ENCODE measurements around the gene RBP2. TPM values are rescaled to one million over a fixed set of nuclear protein-coding genes. Genes with fewer than 3 reads are reported as not detected.

Gene RBP2
- total and polyA plus RNA-seq, 4 donors, result 0.33 to 1.3 (median 1.1) TPM; not detected in 1

- H3K36me3 ChIP-seq (ENCODE audit: control insufficient read depth in 4 of 4, insufficient read depth in 4 of 4, low read length in 4 of 4), result no peaks in the 10 kb centered on the region
- H3K4me1 ChIP-seq (ENCODE audit: control insufficient read depth in 5 of 5, insufficient read depth in 5 of 5, low read length in 5 of 5), result peaks cover 0 to 2% (median 0%) of the 10 kb centered on the region in 5 donors
- no peak overlapping the region for H3K27ac ChIP-seq (ENCODE audit: low read depth in 1 of 2, low read length in 1 of 2)
- DNase-seq (no peak), ATAC-seq (ENCODE audit: insufficient read depth, low FRiP score) (no peak)
- H3K9ac ChIP-seq (ENCODE audit: insufficient read depth in 1 of 2, low read length in 2 of 2), result no peak overlapping the region
- TF ChIP-seq, protein P1, sequence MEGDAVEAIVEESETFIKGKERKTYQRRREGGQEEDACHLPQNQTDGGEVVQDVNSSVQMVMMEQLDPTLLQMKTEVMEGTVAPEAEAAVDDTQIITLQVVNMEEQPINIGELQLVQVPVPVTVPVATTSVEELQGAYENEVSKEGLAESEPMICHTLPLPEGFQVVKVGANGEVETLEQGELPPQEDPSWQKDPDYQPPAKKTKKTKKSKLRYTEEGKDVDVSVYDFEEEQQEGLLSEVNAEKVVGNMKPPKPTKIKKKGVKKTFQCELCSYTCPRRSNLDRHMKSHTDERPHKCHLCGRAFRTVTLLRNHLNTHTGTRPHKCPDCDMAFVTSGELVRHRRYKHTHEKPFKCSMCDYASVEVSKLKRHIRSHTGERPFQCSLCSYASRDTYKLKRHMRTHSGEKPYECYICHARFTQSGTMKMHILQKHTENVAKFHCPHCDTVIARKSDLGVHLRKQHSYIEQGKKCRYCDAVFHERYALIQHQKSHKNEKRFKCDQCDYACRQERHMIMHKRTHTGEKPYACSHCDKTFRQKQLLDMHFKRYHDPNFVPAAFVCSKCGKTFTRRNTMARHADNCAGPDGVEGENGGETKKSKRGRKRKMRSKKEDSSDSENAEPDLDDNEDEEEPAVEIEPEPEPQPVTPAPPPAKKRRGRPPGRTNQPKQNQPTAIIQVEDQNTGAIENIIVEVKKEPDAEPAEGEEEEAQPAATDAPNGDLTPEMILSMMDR (IDR thresholded peaks at IDR 0.05; ENCODE audit: control extremely low read depth, extremely low read depth), result no peak
- no peaks in the 10 kb centered on the region for H3K27me3 ChIP-seq (ENCODE audit: control insufficient read depth in 3 of 3, insufficient read depth in 3 of 3, low read length in 2 of 3)
- no peaks in the 10 kb centered on the region for H3K9me3 ChIP-seq (ENCODE audit: control insufficient read depth in 4 of 4, insufficient read depth in 3 of 4, low read length in 3 of 4)
- H3K4me3 ChIP-seq, result no peak overlapping the region
- WGBS, 2 donors, result 82 to 86% methylated on average over 2 of the region's 2 CpGs
Observed at GRCh38 chr3:139454346-139454745, 22.0 kb downstream of the RBP2 start.

DNA sequence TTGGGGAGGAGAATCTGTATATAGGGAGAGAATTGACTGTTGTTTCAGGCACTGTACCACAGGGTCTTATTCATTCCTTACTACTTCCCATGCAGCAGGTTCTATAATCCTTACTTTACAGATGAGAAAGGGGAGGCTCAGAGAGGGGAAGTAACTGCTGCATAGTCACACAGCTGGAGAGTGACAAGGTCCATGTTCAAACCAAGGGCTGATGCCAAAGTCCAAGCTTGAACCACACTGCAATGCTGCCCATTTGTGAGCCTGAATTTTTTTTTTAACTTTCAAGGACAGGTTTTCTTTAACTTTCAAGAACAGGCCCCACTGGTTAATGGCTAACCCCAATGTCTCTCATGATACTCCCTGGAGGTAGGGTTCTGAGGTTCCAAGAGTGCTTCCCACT is 26.2 kb downstream of the RBP2 start:
- no peaks in the 10 kb centered on the region for H3K36me3 ChIP-seq (ENCODE audit: control insufficient read depth in 4 of 4, insufficient read depth in 4 of 4, low read length in 4 of 4)
- no peaks in the 10 kb centered on the region for H3K4me1 ChIP-seq (ENCODE audit: control insufficient read depth in 5 of 5, insufficient read depth in 5 of 5, low read length in 5 of 5)
- no peak overlapping the region for H3K27ac ChIP-seq (ENCODE audit: low read depth in 1 of 2, low read length in 1 of 2)
- DNase-seq (no peak), ATAC-seq (ENCODE audit: insufficient read depth, low FRiP score) (no peak)
- H3K4me3 ChIP-seq, result no peak overlapping the region
- no peaks in the 10 kb centered on the region for H3K9me3 ChIP-seq (ENCODE audit: control insufficient read depth in 4 of 4, insufficient read depth in 3 of 4, low read length in 3 of 4)
- H3K9ac ChIP-seq (ENCODE audit: insufficient read depth in 1 of 2, low read length in 2 of 2), result no peak overlapping the region
- TF ChIP-seq, protein P1 (IDR thresholded peaks at IDR 0.05; ENCODE audit: control extremely low read depth, extremely low read depth), result no peak
- no peaks in the 10 kb centered on the region for H3K27me3 ChIP-seq (ENCODE audit: control insufficient read depth in 3 of 3, insufficient read depth in 3 of 3, low read length in 2 of 3)

DNA sequence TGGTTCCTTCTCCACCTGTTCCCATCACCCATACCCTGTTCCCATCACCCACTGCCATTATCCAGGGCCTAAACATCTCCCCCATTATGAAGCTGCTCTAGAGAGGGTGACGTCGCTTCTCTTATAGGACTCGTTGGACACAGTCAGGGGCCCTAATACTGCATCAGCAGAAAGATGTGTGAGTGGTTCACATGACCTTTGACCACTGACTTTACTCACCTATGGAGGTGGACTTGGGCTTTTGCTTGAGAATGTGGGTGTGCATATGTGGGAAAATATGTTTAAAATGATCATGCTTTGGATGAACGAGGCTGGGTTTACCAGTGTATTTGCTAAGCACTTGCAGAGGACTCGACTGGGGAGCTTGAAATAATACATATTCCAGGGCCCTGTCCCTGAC is 26.8 kb downstream of the RBP2 start:
- TF ChIP-seq, protein P1 (IDR thresholded peaks at IDR 0.05; ENCODE audit: control extremely low read depth, extremely low read depth), result no peak
- H3K27me3 ChIP-seq (ENCODE audit: control insufficient read depth in 3 of 3, insufficient read depth in 3 of 3, low read length in 2 of 3), result no peaks in the 10 kb centered on the region
- 89 to 90% methylated on average over 5 of the region's 5 CpGs for WGBS, 2 donors
- H3K9me3 ChIP-seq (ENCODE audit: control insufficient read depth in 4 of 4, insufficient read depth in 3 of 4, low read length in 3 of 4), result no peaks in the 10 kb centered on the region
- no peak overlapping the region for H3K27ac ChIP-seq (ENCODE audit: low read depth in 1 of 2, low read length in 1 of 2)
- no peaks in the 10 kb centered on the region for H3K4me1 ChIP-seq (ENCODE audit: control insufficient read depth in 5 of 5, insufficient read depth in 5 of 5, low read length in 5 of 5)
- H3K4me3 ChIP-seq, result no peak overlapping the region
- no peak overlapping the region for H3K9ac ChIP-seq (ENCODE audit: insufficient read depth in 1 of 2, low read length in 2 of 2)
- ATAC-seq (ENCODE audit: insufficient read depth, low FRiP score) (no peak), DNase-seq (no peak)
- H3K36me3 ChIP-seq (ENCODE audit: control insufficient read depth in 4 of 4, insufficient read depth in 4 of 4, low read length in 4 of 4), result no peaks in the 10 kb centered on the region

- 81 to 86% methylated on average over 3 of the region's 3 CpGs for WGBS, 2 donors
- Histone ChIP-seq H3K4me3 (no peak overlapping the region), H3K9ac (ENCODE audit: insufficient read depth in 1 of 2, low read length in 2 of 2) (no peak overlapping the region), H3K27ac (ENCODE audit: low read depth in 1 of 2, low read length in 1 of 2) (no peak overlapping the region), H3K27me3 (ENCODE audit: control insufficient read depth in 3 of 3, insufficient read depth in 3 of 3, low read length in 2 of 3) (no peaks in the 10 kb centered on the region), H3K4me1 (ENCODE audit: control insufficient read depth in 5 of 5, insufficient read depth in 5 of 5, low read length in 5 of 5) (no peaks in the 10 kb centered on the region), H3K36me3 (ENCODE audit: control insufficient read depth in 4 of 4, insufficient read depth in 4 of 4, low read length in 4 of 4) (no peaks in the 10 kb centered on the region), H3K9me3 (ENCODE audit: control insufficient read depth in 4 of 4, insufficient read depth in 3 of 4, low read length in 3 of 4) (no peaks in the 10 kb centered on the region)
- DNase-seq, result no peak
- ATAC-seq (ENCODE audit: insufficient read depth, low FRiP score), result no peak
- TF ChIP-seq, protein P1 (IDR thresholded peaks at IDR 0.05; ENCODE audit: control extremely low read depth, extremely low read depth), result no peak
Observed at GRCh38 chr3:139448104-139448503, 28.2 kb downstream of the RBP2 start.
